Measurements from ENCODE around the gene NXNL1. TPM values are rescaled to one million over a fixed set of nuclear protein-coding genes. Genes with fewer than 3 reads are reported as not detected.

The NXNL1 gene
- total and polyA plus RNA-seq, 2 experiments from 2014 or later, result not detected

GRCh38 chr19:17450264-17451075 is 10.3 kb downstream of the NXNL1 start:
- no peaks in the 10 kb centered on the region for H3K9me3 ChIP-seq (ENCODE audit: low read depth)
- H3K4me2 ChIP-seq (ENCODE audit: unreplicated experiment), result no peak overlapping the region
- H2AFZ ChIP-seq, result no peak overlapping the region
- H3K79me2 ChIP-seq (ENCODE audit: insufficient read depth), result no peaks in the 10 kb centered on the region
- no peak overlapping the region for H3K4me3 ChIP-seq
- peaks cover 12% of the 10 kb centered on the region; the same call in 1 of the 2 replicates for H3K27me3 ChIP-seq (replicated peaks; ENCODE audit: insufficient read depth)
- no peak overlapping the region for H3K9ac ChIP-seq
- in situ Hi-C loops (cut with MboI), result no loop called here
- H3F3A ChIP-seq (ENCODE audit: insufficient read depth), result no peaks in the 10 kb centered on the region
- TF ChIP-seq EZH2 (IDR thresholded peaks at IDR 0.05; ENCODE audit: insufficient read depth, poor library complexity, severe bottlenecking), result no peak
- TF ChIP-seq EZH2phosphoT487 (IDR thresholded peaks at IDR 0.05; ENCODE audit: insufficient read depth, low read depth), result no peak
- no peaks in the 10 kb centered on the region for H3K36me3 ChIP-seq (ENCODE audit: low read depth)
- H3K27ac ChIP-seq, result no peak overlapping the region
- no peaks in the 10 kb centered on the region for H4K20me1 ChIP-seq (ENCODE audit: insufficient read depth)
- no peaks in the 10 kb centered on the region for H3K4me1 ChIP-seq (ENCODE audit: insufficient read depth)
- no peaks in the 10 kb centered on the region for H3K9me2 ChIP-seq (ENCODE audit: insufficient read depth)
- DNase-seq, result no peak
- 59 to 77% methylated on average over 7 to 8 of the region's 8 CpGs for WGBS, 2 experiments (ENCODE audit: low coverage in 1 of 2, low lambda C conversion rate in 2 of 2, missing lambda C conversion rate in 2 of 2)

GRCh38 chr19:17448131-17448967 is 12.4 kb downstream of the NXNL1 start, which contains the start of gene TMEM221:
TSS of gene TMEM221 (minus strand) at chr19:17448668. CDS start at chr19:17448462, 206 bp downstream.
- in situ Hi-C loops (cut with MboI), result no loop called here
- peak; percentile 69 for DNase-seq
- H2AFZ ChIP-seq, result peak within 1 kb of the TSS; percentile 77

DNA sequence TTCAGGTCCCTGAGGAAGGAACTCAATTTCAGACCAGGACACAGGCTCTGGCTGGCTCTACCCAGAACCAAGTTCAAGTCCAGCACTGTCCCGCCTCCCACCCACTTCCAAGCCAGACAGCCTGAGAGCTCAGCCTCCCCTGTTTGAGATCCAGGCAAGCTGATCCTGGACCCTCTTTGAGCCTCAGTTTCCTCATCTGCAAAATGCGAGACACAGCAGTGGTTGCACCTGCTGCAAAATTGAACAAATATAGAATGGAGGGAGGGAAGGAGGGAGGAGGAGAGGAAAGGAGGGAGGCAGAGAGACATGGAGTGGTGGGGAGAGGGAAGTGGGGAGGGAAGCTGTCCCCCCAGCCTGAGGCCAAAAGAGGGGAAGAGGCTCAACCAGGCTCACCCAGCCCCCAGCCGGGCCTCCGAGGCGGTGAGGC is 13.0 kb downstream of the NXNL1 start:
- in situ Hi-C loops (cut with MboI), result no loop called here
- 67 to 96% methylated on average over 2 to 3 of the region's 5 CpGs for WGBS, 2 experiments (ENCODE audit: low coverage in 1 of 2, low lambda C conversion rate in 2 of 2, missing lambda C conversion rate in 2 of 2)
- no peak overlapping the region for H3K4me2 ChIP-seq (ENCODE audit: unreplicated experiment)

More at GRCh38 chr19:17448131-17448967, 12.4 kb downstream of the NXNL1 start, which contains the start of gene TMEM221:
- no peaks in the 10 kb centered on the region for H3K36me3 ChIP-seq (ENCODE audit: low read depth)
- peak within 1 kb of the TSS; percentile 66 for H3K4me3 ChIP-seq
- TF ChIP-seq EZH2 (IDR thresholded peaks at IDR 0.05; ENCODE audit: insufficient read depth, poor library complexity, severe bottlenecking) (no peak), EZH2phosphoT487 (IDR thresholded peaks at IDR 0.05; ENCODE audit: insufficient read depth, low read depth) (no peak)
- H3K9me3 ChIP-seq (ENCODE audit: low read depth), result no peaks in the 10 kb centered on the region
- H3K9me2 ChIP-seq (ENCODE audit: insufficient read depth), result no peaks in the 10 kb centered on the region
- 0 out of 2 replicates have a peak within 1 kb of the TSS, but pooled peaks have one; percentile 43 for H3K9ac ChIP-seq
- peak within 1 kb of the TSS; percentile 81 for H3K4me2 ChIP-seq (ENCODE audit: unreplicated experiment)
- H3K79me2 ChIP-seq (ENCODE audit: insufficient read depth), result no peaks in the 10 kb centered on the region
- no peaks in the 10 kb centered on the region for H3K4me1 ChIP-seq (ENCODE audit: insufficient read depth)
- WGBS, 2 experiments (ENCODE audit: low coverage in 1 of 2, low lambda C conversion rate in 2 of 2, missing lambda C conversion rate in 2 of 2), result 1% methylated on average over 34 to 71 of the region's 81 CpGs
- no peaks in the 10 kb centered on the region for H4K20me1 ChIP-seq (ENCODE audit: insufficient read depth)
- no peaks in the 10 kb centered on the region for H3F3A ChIP-seq (ENCODE audit: insufficient read depth)
- no peak within 1 kb of the TSS for H3K27ac ChIP-seq
- no peaks in the 10 kb centered on the region for H3K27me3 ChIP-seq (replicated peaks; ENCODE audit: insufficient read depth)

GRCh38 chr19:17445526-17446165 is 15.1 kb downstream of the NXNL1 start:
- in situ Hi-C loops (cut with MboI), result no loop called here

More for the DNA sequence above, 13.0 kb downstream of the NXNL1 start:
- TF ChIP-seq EZH2phosphoT487 (IDR thresholded peaks at IDR 0.05; ENCODE audit: insufficient read depth, low read depth) (no peak), EZH2 (IDR thresholded peaks at IDR 0.05; ENCODE audit: insufficient read depth, poor library complexity, severe bottlenecking) (no peak)
- peak overlapping the region; percentile 66 for H3K4me3 ChIP-seq
- H3K79me2 ChIP-seq (ENCODE audit: insufficient read depth), result no peaks in the 10 kb centered on the region
- no peaks in the 10 kb centered on the region for H4K20me1 ChIP-seq (ENCODE audit: insufficient read depth)
- no peak overlapping the region for H3K9ac ChIP-seq
- H2AFZ ChIP-seq, result no peak overlapping the region
- no peaks in the 10 kb centered on the region for H3K36me3 ChIP-seq (ENCODE audit: low read depth)
- no peaks in the 10 kb centered on the region for H3K27me3 ChIP-seq (replicated peaks; ENCODE audit: insufficient read depth)
- no peak for DNase-seq
- H3F3A ChIP-seq (ENCODE audit: insufficient read depth), result no peaks in the 10 kb centered on the region
- H3K4me1 ChIP-seq (ENCODE audit: insufficient read depth), result no peaks in the 10 kb centered on the region
- H3K27ac ChIP-seq, result no peak overlapping the region
- H3K9me2 ChIP-seq (ENCODE audit: insufficient read depth), result no peaks in the 10 kb centered on the region
- H3K9me3 ChIP-seq (ENCODE audit: low read depth), result no peaks in the 10 kb centered on the region

More at GRCh38 chr19:17445526-17446165, 15.1 kb downstream of the NXNL1 start:
- TF ChIP-seq EZH2 (IDR thresholded peaks at IDR 0.05; ENCODE audit: insufficient read depth, poor library complexity, severe bottlenecking) (no peak), EZH2phosphoT487 (IDR thresholded peaks at IDR 0.05; ENCODE audit: insufficient read depth, low read depth) (no peak)
- no peaks in the 10 kb centered on the region for H4K20me1 ChIP-seq (ENCODE audit: insufficient read depth)
- no peaks in the 10 kb centered on the region for H3K79me2 ChIP-seq (ENCODE audit: insufficient read depth)
- no peak overlapping the region for H3K27ac ChIP-seq
- H3K4me3 ChIP-seq, result no peak overlapping the region
- H3K27me3 ChIP-seq (replicated peaks; ENCODE audit: insufficient read depth), result no peaks in the 10 kb centered on the region
- H3K4me2 ChIP-seq (ENCODE audit: unreplicated experiment), result no peak overlapping the region
- peaks cover 6% of the 10 kb centered on the region; the same call in 1 of the 2 replicates for H3K4me1 ChIP-seq (ENCODE audit: insufficient read depth)
- H3K36me3 ChIP-seq (ENCODE audit: low read depth), result no peaks in the 10 kb centered on the region
- H3K9me3 ChIP-seq (ENCODE audit: low read depth), result no peaks in the 10 kb centered on the region
- DNase-seq, result no peak
- no peaks in the 10 kb centered on the region for H3K9me2 ChIP-seq (ENCODE audit: insufficient read depth)
- no peak overlapping the region for H3K9ac ChIP-seq
- 93 to 95% methylated on average over 1 of the region's 1 CpG for WGBS, 2 experiments (ENCODE audit: low coverage in 1 of 2, low lambda C conversion rate in 2 of 2, missing lambda C conversion rate in 2 of 2)
- H3F3A ChIP-seq (ENCODE audit: insufficient read depth), result peaks cover 7% of the 10 kb centered on the region
- no peak overlapping the region for H2AFZ ChIP-seq

Measured in GM23248 (cell line).